ENCODE data around the gene KRT33B. TPM values are rescaled to one million over a fixed set of nuclear protein-coding genes. Genes with fewer than 3 reads are reported as not detected.

The KRT33B gene
- not detected in 2 replicates for total RNA-seq

GRCh38 chr17:41369713-41370112 is at the start of gene KRT33B:
Gene KRT33B, minus strand, starts transcription at chr17:41369813. Its CDS starts 63 bp downstream, at chr17:41369750.

GRCh38 chr17:41396996-41397660 is 27.5 kb upstream of the KRT33B start, which contains the start of gene KRT31:
Gene KRT31, minus strand, starts transcription at chr17:41397608. Its CDS starts 69 bp downstream, at chr17:41397539.

GRCh38 chr17:41381943-41382342 is 12.3 kb upstream of the KRT33B start, which contains the start of gene KRT34:
Gene KRT34, minus strand, starts transcription at chr17:41382306. Its CDS starts 60 bp downstream, at chr17:41382246.

GRCh38 chr17:41350381-41350878 is 19.2 kb downstream of the KRT33B start, which contains the start of gene KRT33A:
Gene KRT33A, minus strand, starts transcription at chr17:41350828. Its CDS starts 61 bp downstream, at chr17:41350767.

GRCh38 chr17:41315204-41315794 is 54.3 kb downstream of the KRT33B start, which contains the start of gene KRTAP17-1:
Gene KRTAP17-1, minus strand, starts transcription at chr17:41315710. Its CDS starts 60 bp downstream, at chr17:41315650.

Other genes with a start within 250 kb of the KRT33B start
- not detected in 2 replicates for gene KRTAP4-12, start 245.6 kb downstream of the KRT33B start, total RNA-seq
- not detected in 2 replicates for gene KRTAP4-6, start 229.3 kb downstream of the KRT33B start, total RNA-seq
- not detected in 2 replicates for gene KRTAP4-5, start 220.0 kb downstream of the KRT33B start, total RNA-seq
- gene KRTAP4-4, start 209.1 kb downstream of the KRT33B start, total RNA-seq: not detected in 2 replicates
- gene KRTAP4-3, start 201.6 kb downstream of the KRT33B start, total RNA-seq: not detected in 2 replicates
- gene KRTAP4-2, start 191.6 kb downstream of the KRT33B start, total RNA-seq: not detected in 2 replicates
- not detected in 2 replicates for gene KRTAP4-1, start 184.9 kb downstream of the KRT33B start, total RNA-seq
- not detected in 2 replicates for gene KRTAP9-1, start 179.9 kb downstream of the KRT33B start, total RNA-seq
- not detected in 2 replicates for gene KRTAP9-2, start 143.2 kb downstream of the KRT33B start, total RNA-seq
- gene KRTAP9-3, start 137.4 kb downstream of the KRT33B start, total RNA-seq: not detected in 2 replicates
- not detected in 2 replicates for gene KRTAP9-8, start 131.8 kb downstream of the KRT33B start, total RNA-seq
- gene KRTAP9-4, start 120.1 kb downstream of the KRT33B start, total RNA-seq: not detected in 2 replicates
- gene KRTAP9-9, start 114.4 kb downstream of the KRT33B start, total RNA-seq: not detected in 2 replicates
- not detected in 2 replicates for gene KRTAP9-6, start 104.4 kb downstream of the KRT33B start, total RNA-seq
- not detected in 2 replicates for gene KRTAP9-7, start 94.1 kb downstream of the KRT33B start, total RNA-seq
- not detected in 2 replicates for gene KRTAP29-1, start 67.0 kb downstream of the KRT33B start, total RNA-seq
- not detected in 2 replicates for gene KRTAP16-1, start 60.5 kb downstream of the KRT33B start, total RNA-seq
- not detected in 2 replicates for gene KRTAP17-1, start 54.1 kb downstream of the KRT33B start, total RNA-seq
- gene KRT33A, start 19.0 kb downstream of the KRT33B start, total RNA-seq: not detected in 2 replicates
- not detected in 2 replicates for gene KRT34, start 12.5 kb upstream of the KRT33B start, total RNA-seq
- not detected in 2 replicates for gene KRT31, start 27.8 kb upstream of the KRT33B start, total RNA-seq
- not detected in 2 replicates for gene KRT37, start 54.8 kb upstream of the KRT33B start, total RNA-seq
- gene KRT38, start 71.2 kb upstream of the KRT33B start, total RNA-seq: not detected in 2 replicates
- not detected in 2 replicates for gene KRT32, start 97.6 kb upstream of the KRT33B start, total RNA-seq
- gene KRT35, start 111.3 kb upstream of the KRT33B start, total RNA-seq: not detected in 2 replicates
- gene KRT36, start 120.1 kb upstream of the KRT33B start, total RNA-seq: not detected in 2 replicates
- gene KRT13, start 135.8 kb upstream of the KRT33B start, total RNA-seq: not detected in 2 replicates
- 2.1 and 2.3 TPM in 2 replicates for gene KRT15, start 149.1 kb upstream of the KRT33B start, total RNA-seq
- gene KRT19, start 158.5 kb upstream of the KRT33B start, total RNA-seq: 59.7 and 64.9 TPM in 2 replicates
- not detected in 2 replicates for gene KRT9, start 202.2 kb upstream of the KRT33B start, total RNA-seq
- not detected in 2 replicates for gene KRT14, start 217.1 kb upstream of the KRT33B start, total RNA-seq
- not detected in 2 replicates for gene KRT16, start 243.0 kb upstream of the KRT33B start, total RNA-seq